Spleen (tissue), 7 donors: ENCODE results near the gene F8.
"Not testable (repeated sequence)": the region's sequence is repeated elsewhere in the genome, so short reads cannot be mapped to it uniquely, and the experiment has no call there.

Experiments
- CTCF ChIP-seq, 11 experiments: fragments of 200-600 bp in 7 of 11; fragments of 450-650 bp in 4 of 11; sonication (generic) in 4 of 11; IDR thresholded peaks in 8 of 11; conservative IDR thresholded peaks in 3 of 11; 1 replicate in 7 of 11; 2 replicates in 4 of 11; pipeline versions ENCODE4 v1.4.0 to v1.8.0; 2016 to 2021; ENCODE audit warnings: antibody characterized with exemption in 11 of 11, inconsistent platforms in 4 of 11, mild to moderate bottlenecking in 1 of 11
- POLR2A ChIP-seq, 3 donors: fragments of 450-650 bp; IDR thresholded peaks; one replicate each; pipeline ENCODE4 v1.5.1; 2017; ENCODE audit warnings: antibody characterized with exemption in 3 of 3, mild to moderate bottlenecking in 1 of 3
- donor health status: DM: no; HTN: no; CAD: no; lungs with moderate emphysema.
- donor health status: DM: no; HTN: no; CAD: no.
- donor health status: DM: no; HTN: no; CAD: no.

DNA sequence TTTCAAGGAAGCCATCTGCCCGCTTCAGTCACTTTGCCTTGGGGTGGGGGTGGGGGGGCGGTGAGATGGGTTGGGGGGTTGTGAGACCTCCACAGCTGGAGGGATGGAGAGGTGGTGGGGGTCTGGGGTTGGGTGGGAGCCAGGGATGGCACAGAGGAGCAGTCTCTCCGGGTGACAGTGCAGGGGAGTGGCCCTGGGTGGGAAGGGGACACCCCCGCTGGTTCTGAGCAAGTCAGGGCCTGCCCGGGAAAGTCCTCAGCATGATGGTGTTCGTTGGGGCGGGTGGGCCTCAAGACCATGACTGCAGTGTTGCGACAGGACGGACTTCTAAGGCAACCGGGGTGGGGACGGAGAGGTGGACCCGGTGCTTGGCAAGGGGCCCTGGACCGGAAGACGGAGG is 137.0 kb downstream of the F8 start:
- TF ChIP-seq CTCF (IDR thresholded peaks at IDR 0.05 in 8 of 11, conservative IDR thresholded peaks at IDR 0.05 in 3 of 11); POLR2A (IDR thresholded peaks at IDR 0.05): not testable (repeated sequence)
